A673 (cell line): ENCODE data around the gene CELF4. TPM values are rescaled to one million over a fixed set of nuclear protein-coding genes. Genes with fewer than 3 reads are reported as not detected.

Source experiments
- BruUV-seq: library from RNA; stranded (reverse); fragments of 400-500 nt; replicated peaks from 2 replicates; lab custom pipeline; 2021; lab: Mats Ljungman, UMichigan
- CTCF ChIA-PET: fragments of 300-600 bp; sonication (Branson Sonifier 250); formaldehyde crosslinking; loops from one replicate; lab custom pipeline; 2022; ENCODE audit warnings: antibody characterized with exemption; lab: Charles Lee
- POLR2A ChIA-PET: fragments of 300-600 bp; sonication (Branson Sonifier 250); formaldehyde crosslinking; loops from one replicate; lab custom pipeline; 2022; ENCODE audit warnings: antibody characterized with exemption; ENCODE audit not compliant: low non-redundant PET; lab: Charles Lee
- DNase-seq: peaks from one replicate; pipeline ENCODE4 v3.0.0-alpha.2; 2015; ENCODE audit warnings: low spot score
- H3K27ac ChIP-seq: fragments of 200-600 bp; sonication (generic); 2 replicates; pipeline ENCODE4 v1.5.1; 2016; ENCODE audit warnings: mixed run types, low read depth, mild to moderate bottlenecking, mixed read lengths, antibody characterized with exemption, low read length; ENCODE audit not compliant: poor library complexity, severe bottlenecking
- H3K27me3 ChIP-seq: fragments of 200-600 bp; sonication (generic); replicated peaks from 2 replicates; pipeline ENCODE4 v1.6.1; 2017; ENCODE audit warnings: mixed run types, low read depth, mild to moderate bottlenecking, mixed read lengths, antibody characterized with exemption, low read length; ENCODE audit not compliant: insufficient read depth, poor library complexity
- H3K36me3 ChIP-seq: fragments of 200-600 bp; sonication (generic); 2 replicates; pipeline ENCODE4 v1.6.1; 2016; ENCODE audit warnings: mixed run types, mild to moderate bottlenecking, mixed read lengths, antibody characterized with exemption, low read length; ENCODE audit not compliant: insufficient read depth, poor library complexity, severe bottlenecking
- H3K4me1 ChIP-seq: fragments of 200-600 bp; sonication (generic); 2 replicates; pipeline ENCODE4 v1.6.1; 2017; ENCODE audit warnings: mixed run types, mild to moderate bottlenecking, mixed read lengths, antibody characterized with exemption, low read length; ENCODE audit not compliant: insufficient read depth, poor library complexity, severe bottlenecking
- H3K4me3 ChIP-seq: fragments of 200-600 bp; sonication (generic); 2 replicates; pipeline ENCODE4 v1.5.1; 2016; ENCODE audit warnings: low read depth, mixed run types, mild to moderate bottlenecking, mixed read lengths, low read length; ENCODE audit not compliant: poor library complexity, severe bottlenecking
- H3K9me3 ChIP-seq: fragments of 200-600 bp; sonication (generic); 2 replicates; pipeline ENCODE4 v1.6.1; 2016; ENCODE audit warnings: mixed run types, low read depth, mild to moderate bottlenecking, mixed read lengths, antibody characterized with exemption, low read length; ENCODE audit not compliant: poor library complexity, severe bottlenecking
- CTCF ChIP-seq: fragments of 300-800, 200-600 bp; sonication (generic); conservative IDR thresholded peaks from 2 replicates; pipeline ENCODE4 v1.5.1; 2017; ENCODE audit warnings: low read depth, mild to moderate bottlenecking, antibody characterized with exemption, low read length, moderate library complexity, mixed read lengths
- EZH2 ChIP-seq: fragments of 200-600 bp; sonication (generic); IDR thresholded peaks from 2 replicates; pipeline ENCODE4 v1.6.1; 2017; ENCODE audit warnings: borderline replicate concordance, low read depth, mild to moderate bottlenecking, mixed read lengths, antibody characterized with exemption, low read length; ENCODE audit not compliant: poor library complexity, severe bottlenecking
- intact Hi-C: fragments of 100-400 bp; cut with micrococcal nuclease; formaldehyde crosslinking; loops from one replicate; pipeline ENCODE4 v1.10.0; 2022; ENCODE audit not compliant: unreplicated experiment
- total RNA-seq: library from RNA; stranded (reverse); gene quantifications from 2 replicates; pipeline ENCODE4 v1.2.3, GENCODE V29; 2021

Gene CELF4
- total RNA-seq, 1 experiment from 2014 or later = not detected

- H3K4me3 ChIP-seq = no peak overlapping the region
- TF ChIP-seq CTCF = no peak
- TF ChIP-seq EZH2 = no peak
- POLR2A ChIA-PET = no interaction called here
- peaks cover 49% of the 10 kb centered on the region for H3K27me3 ChIP-seq
- no peak for DNase-seq
- no peaks in the 10 kb centered on the region for H3K4me1 ChIP-seq
- no peak overlapping the region for H3K27ac ChIP-seq
- CTCF ChIA-PET = no interaction called here
- no TSS peak for BruUV-seq
- no peaks in the 10 kb centered on the region for H3K9me3 ChIP-seq
- intact Hi-C loops = no loop called here
- H3K36me3 ChIP-seq = no peaks in the 10 kb centered on the region
These were observed 187.1 kb downstream of the CELF4 start for GRCh38 chr18:37378336-37379010.

GRCh38 chr18:37375181-37375580, 190.4 kb downstream of the CELF4 start:
- Histone ChIP-seq H3K4me3 (no peak overlapping the region), H3K4me1 (no peaks in the 10 kb centered on the region), H3K36me3 (no peaks in the 10 kb centered on the region), H3K9me3 (no peaks in the 10 kb centered on the region), H3K27me3 (peaks cover 59% of the 10 kb centered on the region), H3K27ac (no peak overlapping the region)
- DNase-seq = no peak
- intact Hi-C loops = no loop called here
- POLR2A ChIA-PET = no interaction called here
- TF ChIP-seq EZH2 (no peak), CTCF (no peak)
- CTCF ChIA-PET = no interaction called here
- no TSS peak for BruUV-seq

GRCh38 chr18:37368110-37368954, 197.3 kb downstream of the CELF4 start:
- no peak for TF ChIP-seq CTCF
- TF ChIP-seq EZH2 = no peak
- Histone ChIP-seq H3K36me3 (no peaks in the 10 kb centered on the region), H3K9me3 (no peaks in the 10 kb centered on the region), H3K4me1 (no peaks in the 10 kb centered on the region), H3K27me3 (peaks cover 59% of the 10 kb centered on the region), H3K4me3 (no peak overlapping the region), H3K27ac (no peak overlapping the region)
- no peak for DNase-seq
- intact Hi-C loops = no loop called here
- ChIA-PET CTCF (no interaction called here), POLR2A (no interaction called here)
- no TSS peak for BruUV-seq
